OCI-LY1 (cell line): ENCODE results near the gene CERS6.

Experiments used
- H2AFZ ChIP-seq: fragments of 200-600 bp; sonication (generic), shearing (Covaris generic); 2 replicates; pipeline ENCODE4 v1.6.0; 2014; ENCODE audit warnings: antibody characterized with exemption, mild to moderate bottlenecking, low read length
- H3F3A ChIP-seq: fragments of 200-600 bp; sonication (generic), shearing (Covaris generic); 2 replicates; pipeline ENCODE4 v1.6.0; 2014; ENCODE audit warnings: mild to moderate bottlenecking, antibody characterized with exemption, low read length, moderate library complexity; ENCODE audit not compliant: insufficient read depth
- H3K27ac ChIP-seq: fragments of 200-600 bp; sonication (generic); 2 replicates; pipeline ENCODE4 v1.5.1; 2014; ENCODE audit warnings: low read length, mixed run types, mild to moderate bottlenecking, low read depth; ENCODE audit not compliant: poor library complexity, severe bottlenecking
- H3K27me3 ChIP-seq: fragments of 200-600 bp; sonication (generic); 2 replicates; pipeline ENCODE4 v1.6.0; 2014; ENCODE audit warnings: antibody characterized with exemption, mild to moderate bottlenecking, low read length, moderate library complexity; ENCODE audit not compliant: insufficient read depth
- H3K36me3 ChIP-seq: fragments of 200-600 bp; sonication (generic); 2 replicates; pipeline ENCODE4 v1.6.1; 2014; ENCODE audit warnings: mild to moderate bottlenecking, antibody characterized with exemption, low read length, moderate library complexity, mixed read lengths; ENCODE audit not compliant: insufficient read depth
- H3K4me1 ChIP-seq: fragments of 200-600 bp; sonication (generic); 2 replicates; pipeline ENCODE4 v1.5.1; 2014; ENCODE audit warnings: mild to moderate bottlenecking, low read length, moderate library complexity; ENCODE audit not compliant: insufficient read depth, severe bottlenecking
- H3K4me2 ChIP-seq: fragments of 200-600 bp; sonication (generic), shearing (Covaris generic); 2 replicates; pipeline ENCODE4 v1.6.1; 2014; ENCODE audit warnings: low read length
- H3K4me3 ChIP-seq: fragments of 200-600 bp; sonication (generic); 2 replicates; pipeline ENCODE4 v1.5.1; 2014; ENCODE audit warnings: low read length, low read depth, mild to moderate bottlenecking, mixed read lengths; ENCODE audit not compliant: poor library complexity, severe bottlenecking
- H3K79me2 ChIP-seq: fragments of 200-600 bp; shearing (Covaris generic); 2 replicates; pipeline ENCODE4 v1.6.1; 2016; ENCODE audit warnings: mixed run types, low read length, mixed read lengths; ENCODE audit not compliant: insufficient read depth
- H3K9ac ChIP-seq: fragments of 200-600 bp; sonication (generic), shearing (Covaris generic); 2 replicates; pipeline ENCODE4 v1.6.1; 2014; ENCODE audit warnings: mild to moderate bottlenecking, low read length, mixed read lengths
- H3K9me2 ChIP-seq: fragments of 200-600 bp; sonication (generic), shearing (Covaris generic); 2 replicates; pipeline ENCODE4 v1.6.1; 2014; ENCODE audit warnings: low read depth, mild to moderate bottlenecking, low read length, mixed read lengths
- H3K9me3 ChIP-seq: fragments of 200-600 bp; shearing (Covaris generic); 2 replicates; pipeline ENCODE4 v1.6.1; 2014; ENCODE audit warnings: low read length, mixed read lengths
- H4K20me1 ChIP-seq: fragments of 200-600 bp; sonication (generic), shearing (Covaris generic); 2 replicates; pipeline ENCODE4 v1.6.0; 2016; ENCODE audit warnings: mild to moderate bottlenecking, low read length; ENCODE audit not compliant: insufficient read depth
- CTCF ChIP-seq: fragments of 200-600 bp; sonication (generic), shearing (Covaris generic); IDR thresholded peaks from 2 replicates; pipeline ENCODE4 v1.5.1; 2017; ENCODE audit warnings: mild to moderate bottlenecking, antibody characterized with exemption, low read length, moderate library complexity, mixed read lengths
- EZH2 ChIP-seq: fragments of 200-600 bp; sonication (generic), shearing (Covaris generic); IDR thresholded peaks from 2 replicates; pipeline ENCODE4 v1.8.0; 2017; ENCODE audit warnings: borderline replicate concordance, mixed run types, mild to moderate bottlenecking, antibody characterized with exemption, low read length, moderate library complexity, mixed read lengths

The CERS6 gene

GRCh38 chr2:168814046-168814445 is 358.0 kb downstream of the CERS6 start:
- no peak overlapping the region for H3K27ac ChIP-seq
- H3K9me2 ChIP-seq: no peaks in the 10 kb centered on the region
- no peaks in the 10 kb centered on the region for H3K79me2 ChIP-seq
- H3K4me2 ChIP-seq: no peak overlapping the region
- H3K4me3 ChIP-seq: no peak overlapping the region
- no peaks in the 10 kb centered on the region for H3K4me1 ChIP-seq
- TF ChIP-seq CTCF: no peak
- TF ChIP-seq EZH2: no peak
- H3K36me3 ChIP-seq: no peaks in the 10 kb centered on the region
- no peak overlapping the region for H2AFZ ChIP-seq
- no peak overlapping the region for H3K9ac ChIP-seq
- no peaks in the 10 kb centered on the region for H3K9me3 ChIP-seq
- H3K27me3 ChIP-seq: no peaks in the 10 kb centered on the region
- H4K20me1 ChIP-seq: no peaks in the 10 kb centered on the region
- H3F3A ChIP-seq: no peaks in the 10 kb centered on the region

- no peaks in the 10 kb centered on the region for H3K36me3 ChIP-seq
- H3F3A ChIP-seq: no peaks in the 10 kb centered on the region
- no peak for TF ChIP-seq EZH2
- no peak for TF ChIP-seq CTCF
- no peak overlapping the region for H3K27ac ChIP-seq
- H3K9ac ChIP-seq: no peak overlapping the region
- H4K20me1 ChIP-seq: no peaks in the 10 kb centered on the region
- H3K4me2 ChIP-seq: no peak overlapping the region
- H3K4me3 ChIP-seq: no peak overlapping the region
- H3K9me2 ChIP-seq: no peaks in the 10 kb centered on the region
- H3K4me1 ChIP-seq: no peaks in the 10 kb centered on the region
- H3K27me3 ChIP-seq: no peaks in the 10 kb centered on the region
- no peaks in the 10 kb centered on the region for H3K79me2 ChIP-seq
- no peaks in the 10 kb centered on the region for H3K9me3 ChIP-seq
- no peak overlapping the region for H2AFZ ChIP-seq
Observed at GRCh38 chr2:168814939-168815907, 359.2 kb downstream of the CERS6 start.

- Histone ChIP-seq H3K27ac (no peak overlapping the region), H3K9ac (no peak overlapping the region), H3K4me1 (no peaks in the 10 kb centered on the region), H3K27me3 (no peaks in the 10 kb centered on the region), H3K9me2 (no peaks in the 10 kb centered on the region), H3K36me3 (no peaks in the 10 kb centered on the region), H3K4me2 (no peak overlapping the region), H3K4me3 (no peak overlapping the region), H3F3A (no peaks in the 10 kb centered on the region), H3K79me2 (no peaks in the 10 kb centered on the region), H2AFZ (no peak overlapping the region), H4K20me1 (no peaks in the 10 kb centered on the region), H3K9me3 (no peaks in the 10 kb centered on the region)
- TF ChIP-seq CTCF (no peak), EZH2 (no peak)
Observed at GRCh38 chr2:168816369-168816768, 360.3 kb downstream of the CERS6 start.
